T-helper 1 cell treated with Interleukin-12 subunit alpha and Interleukin-12 subunit beta and Interleukin-4 antibody, amounts not matched to agents 30 μg/mL and 1 μg/mL, for 36 hours (primary cell): ENCODE results near the gene ATXN1.

Source experiments
- H3K27ac Mint-ChIP-seq: one replicate; pipeline ENCODE4 v1.8.0; 2021; ENCODE audit warnings: mild to moderate bottlenecking, mixed read lengths
- H3K27me3 Mint-ChIP-seq: one replicate; pipeline ENCODE4 v1.8.0; 2021; ENCODE audit warnings: low read depth, mixed read lengths
- H3K36me3 Mint-ChIP-seq: one replicate; pipeline ENCODE4 v1.8.0; 2021; ENCODE audit warnings: low read depth, mixed read lengths
- H3K4me1 Mint-ChIP-seq: one replicate; pipeline ENCODE4 v1.8.0; 2021; ENCODE audit warnings: low read depth, mixed read lengths
- H3K4me3 Mint-ChIP-seq: one replicate; pipeline ENCODE4 v1.8.0; 2021; ENCODE audit warnings: mild to moderate bottlenecking, moderate library complexity, mixed read lengths
- H3K9me3 Mint-ChIP-seq: one replicate; pipeline ENCODE4 v1.8.0; 2021; ENCODE audit warnings: mixed read lengths

The ATXN1 gene

GRCh38 chr6:16519265-16520242 lies 241.7 kb downstream of the ATXN1 start:
- Mint-ChIP-seq H3K27ac (no peak overlapping the region), H3K4me1 (peaks cover 32% of the 10 kb centered on the region), H3K27me3 (no peaks in the 10 kb centered on the region), H3K36me3 (peaks cover 35% of the 10 kb centered on the region), H3K9me3 (no peaks in the 10 kb centered on the region), H3K4me3 (no peak overlapping the region)

DNA sequence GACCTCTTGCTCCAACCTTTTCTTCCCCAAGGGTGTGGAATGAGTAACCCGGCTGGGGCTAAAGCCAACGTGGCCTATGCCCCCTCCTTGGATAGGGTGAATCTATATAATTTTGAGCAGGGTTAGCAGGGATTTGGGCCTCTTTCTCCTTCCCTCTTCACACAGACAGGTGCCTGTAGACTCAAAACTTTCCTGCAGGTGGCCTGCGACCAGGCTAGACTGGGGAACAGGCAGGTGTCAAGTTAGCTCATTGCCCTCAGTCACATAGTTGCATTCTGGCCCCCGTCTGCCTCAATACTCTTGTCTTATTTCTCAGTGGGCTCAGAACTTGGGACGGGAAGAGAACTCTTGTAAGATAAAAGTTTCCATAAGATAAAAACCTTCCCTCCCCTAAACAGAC lies 243.0 kb downstream of the ATXN1 start:
- no peak overlapping the region for H3K4me3 Mint-ChIP-seq
- H3K36me3 Mint-ChIP-seq: peaks cover 39% of the 10 kb centered on the region
- peaks cover 38% of the 10 kb centered on the region for H3K4me1 Mint-ChIP-seq
- no peaks in the 10 kb centered on the region for H3K27me3 Mint-ChIP-seq
- no peaks in the 10 kb centered on the region for H3K9me3 Mint-ChIP-seq
- no peak overlapping the region for H3K27ac Mint-ChIP-seq

- Mint-ChIP-seq H3K36me3 (peaks cover 35% of the 10 kb centered on the region), H3K4me3 (peak overlapping the region; percentile 37), H3K27me3 (no peaks in the 10 kb centered on the region), H3K27ac (peak overlapping the region; percentile 76), H3K4me1 (peaks cover 65% of the 10 kb centered on the region), H3K9me3 (no peaks in the 10 kb centered on the region)
These were observed 247.0 kb downstream of the ATXN1 start for GRCh38 chr6:16514249-16514648.

- H3K27ac Mint-ChIP-seq: peak overlapping the region; percentile 62
- peaks cover 56% of the 10 kb centered on the region for H3K4me1 Mint-ChIP-seq
- no peaks in the 10 kb centered on the region for H3K27me3 Mint-ChIP-seq
- peak overlapping the region; percentile 19 for H3K4me3 Mint-ChIP-seq
- H3K36me3 Mint-ChIP-seq: peaks cover 32% of the 10 kb centered on the region
- H3K9me3 Mint-ChIP-seq: no peaks in the 10 kb centered on the region
These were observed 248.5 kb downstream of the ATXN1 start for GRCh38 chr6:16512544-16513290.

- Mint-ChIP-seq H3K36me3 (peaks cover 32% of the 10 kb centered on the region), H3K4me3 (no peak overlapping the region), H3K9me3 (no peaks in the 10 kb centered on the region), H3K27ac (peak overlapping the region; percentile 76), H3K27me3 (no peaks in the 10 kb centered on the region), H3K4me1 (peaks cover 52% of the 10 kb centered on the region)
These were observed 249.4 kb downstream of the ATXN1 start for GRCh38 chr6:16511723-16512489.

DNA sequence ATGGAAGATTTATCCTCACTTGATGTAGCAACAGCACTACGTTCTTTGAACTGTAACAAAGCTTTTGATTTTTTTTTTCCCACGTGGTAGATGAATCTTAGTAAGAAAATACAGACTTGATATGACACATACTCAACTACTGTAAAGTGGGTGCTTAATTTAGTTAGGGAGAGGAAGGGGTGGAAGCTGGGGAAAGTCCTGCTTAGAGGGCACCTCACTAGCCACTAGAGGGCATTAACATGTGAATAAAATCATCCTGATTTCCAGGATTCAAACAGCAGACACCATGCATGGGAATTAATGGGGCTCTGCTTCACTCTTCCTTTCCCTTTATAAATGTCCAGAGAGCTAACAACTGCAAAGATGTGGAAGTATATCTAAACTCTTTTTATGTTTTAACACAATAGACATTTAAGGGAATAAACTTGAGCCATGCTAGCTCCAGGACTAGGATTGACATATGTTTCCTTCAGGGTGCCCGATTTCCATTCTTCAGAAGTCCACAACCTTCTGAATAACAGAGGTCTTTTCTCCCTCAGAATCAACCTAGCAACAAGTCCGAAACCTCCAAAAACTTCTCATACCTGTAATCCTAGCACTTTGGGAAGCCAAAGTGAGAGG lies 250.1 kb downstream of the ATXN1 start:
- no peak overlapping the region for H3K4me3 Mint-ChIP-seq

DNA sequence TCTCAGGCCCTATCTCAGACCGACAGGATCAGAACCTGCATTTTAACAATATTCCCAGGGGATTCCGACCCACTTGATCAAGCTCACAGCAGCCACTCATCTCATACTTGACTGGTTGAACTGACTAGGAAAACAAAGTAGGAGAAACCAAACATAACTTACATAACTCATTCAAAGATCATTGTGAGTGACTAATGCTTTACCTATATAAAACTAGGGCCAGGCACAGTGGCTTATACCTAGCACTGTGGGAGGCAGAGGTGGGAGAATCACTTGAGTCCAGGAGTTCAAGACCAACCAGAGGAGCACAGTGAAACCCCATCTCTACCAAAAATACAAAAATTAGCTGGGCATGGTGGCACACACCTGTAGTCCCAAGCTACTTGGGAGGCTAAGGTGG lies 251.0 kb downstream of the ATXN1 start:
- Mint-ChIP-seq H3K27ac (no peak overlapping the region), H3K4me1 (peaks cover 61% of the 10 kb centered on the region), H3K27me3 (no peaks in the 10 kb centered on the region), H3K9me3 (no peaks in the 10 kb centered on the region), H3K4me3 (no peak overlapping the region), H3K36me3 (peaks cover 31% of the 10 kb centered on the region)

More for the DNA sequence above, 250.1 kb downstream of the ATXN1 start:
- no peaks in the 10 kb centered on the region for H3K27me3 Mint-ChIP-seq
- peaks cover 34% of the 10 kb centered on the region for H3K36me3 Mint-ChIP-seq
- peaks cover 55% of the 10 kb centered on the region for H3K4me1 Mint-ChIP-seq
- H3K9me3 Mint-ChIP-seq: no peaks in the 10 kb centered on the region
- H3K27ac Mint-ChIP-seq: peak overlapping the region; percentile 42

DNA sequence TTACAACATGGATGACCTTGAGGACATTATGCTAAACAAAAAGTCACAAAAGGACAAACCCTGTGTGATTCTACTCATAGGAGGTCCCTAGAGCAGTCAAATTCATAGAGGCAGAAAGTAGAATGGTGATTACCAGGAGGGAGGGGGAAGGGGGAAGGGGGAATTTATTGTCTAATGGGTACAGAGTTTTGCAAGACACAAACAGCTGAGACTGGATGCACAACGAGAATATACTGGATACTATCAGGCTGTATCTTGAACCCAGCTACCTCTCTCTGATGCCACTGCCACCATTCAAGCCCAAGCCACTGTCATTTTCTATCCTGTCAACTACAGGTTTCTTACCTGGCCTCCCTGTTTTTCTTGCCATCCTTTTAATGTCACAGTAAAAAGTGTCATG lies 252.3 kb downstream of the ATXN1 start:
- Mint-ChIP-seq H3K36me3 (peaks cover 26% of the 10 kb centered on the region), H3K27me3 (no peaks in the 10 kb centered on the region), H3K27ac (no peak overlapping the region), H3K9me3 (no peaks in the 10 kb centered on the region), H3K4me1 (peaks cover 63% of the 10 kb centered on the region), H3K4me3 (no peak overlapping the region)

DNA sequence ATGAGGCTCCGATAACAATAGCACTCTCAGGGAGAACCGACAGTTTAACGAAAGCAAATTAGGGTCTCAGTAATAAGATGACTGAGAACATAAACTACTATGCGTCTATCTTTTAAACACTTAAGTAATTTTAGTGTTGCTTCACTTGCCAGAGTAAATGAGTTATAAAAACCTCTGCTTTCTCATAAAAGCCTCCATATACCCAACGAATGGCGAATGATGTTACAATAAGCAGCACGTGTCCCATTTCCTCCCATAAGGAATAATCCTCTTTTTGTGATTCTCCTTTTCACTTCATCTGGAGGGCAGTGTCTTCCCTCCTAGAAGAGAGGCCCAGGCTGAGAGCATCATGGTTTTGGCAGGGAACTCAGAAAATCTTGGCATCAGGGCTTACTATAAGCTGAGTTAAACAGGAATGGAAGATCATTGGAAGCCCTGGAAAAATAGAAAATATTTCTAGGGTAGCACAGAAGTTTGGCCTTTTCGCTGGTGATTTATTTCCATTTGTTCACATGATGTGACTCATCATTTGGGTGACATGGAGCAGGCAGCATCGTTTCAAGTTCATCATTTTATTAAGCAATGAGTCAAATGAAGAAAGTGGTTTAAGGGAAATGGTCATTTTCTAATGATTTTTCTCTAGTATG lies 255.4 kb downstream of the ATXN1 start:
- no peak overlapping the region for H3K4me3 Mint-ChIP-seq
- no peaks in the 10 kb centered on the region for H3K27me3 Mint-ChIP-seq
- peaks cover 43% of the 10 kb centered on the region for H3K4me1 Mint-ChIP-seq
- H3K9me3 Mint-ChIP-seq: no peaks in the 10 kb centered on the region
- peaks cover 24% of the 10 kb centered on the region for H3K36me3 Mint-ChIP-seq
- H3K27ac Mint-ChIP-seq: no peak overlapping the region

DNA sequence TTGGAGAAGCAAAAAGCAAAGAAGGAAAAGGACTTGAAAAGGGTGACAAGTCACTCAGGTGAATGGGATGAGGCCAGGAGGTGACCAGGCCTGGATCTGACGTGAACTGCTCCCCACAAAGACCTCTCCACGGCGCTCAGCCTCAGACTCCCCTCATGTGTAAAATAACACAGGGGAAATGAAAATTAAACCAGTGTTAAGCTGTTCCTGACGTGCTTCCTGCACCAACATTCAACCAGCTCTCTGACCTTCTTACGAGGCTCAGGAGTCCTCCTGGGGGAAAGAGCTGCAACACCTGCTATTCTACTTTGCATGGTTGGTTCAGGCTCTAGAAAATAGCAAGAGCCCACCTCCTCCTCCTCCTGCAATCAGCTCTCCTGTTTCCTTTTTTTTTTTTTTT lies 256.7 kb downstream of the ATXN1 start:
- Mint-ChIP-seq H3K27me3 (no peaks in the 10 kb centered on the region), H3K36me3 (peaks cover 19% of the 10 kb centered on the region), H3K4me1 (peaks cover 37% of the 10 kb centered on the region), H3K9me3 (no peaks in the 10 kb centered on the region), H3K4me3 (no peak overlapping the region), H3K27ac (no peak overlapping the region)

GRCh38 chr6:16503970-16504415 lies 257.3 kb downstream of the ATXN1 start:
- no peaks in the 10 kb centered on the region for H3K27me3 Mint-ChIP-seq
- peak overlapping the region; percentile 28 for H3K4me3 Mint-ChIP-seq
- peak overlapping the region; percentile 31 for H3K27ac Mint-ChIP-seq
- peaks cover 19% of the 10 kb centered on the region for H3K36me3 Mint-ChIP-seq
- peaks cover 38% of the 10 kb centered on the region for H3K4me1 Mint-ChIP-seq
- H3K9me3 Mint-ChIP-seq: peaks cover under 1% of the 10 kb centered on the region

GRCh38 chr6:16503241-16503775 lies 258.0 kb downstream of the ATXN1 start:
- Mint-ChIP-seq H3K36me3 (peaks cover 23% of the 10 kb centered on the region), H3K9me3 (peaks cover 4% of the 10 kb centered on the region), H3K4me1 (peaks cover 39% of the 10 kb centered on the region), H3K27ac (no peak overlapping the region), H3K4me3 (no peak overlapping the region), H3K27me3 (no peaks in the 10 kb centered on the region)

DNA sequence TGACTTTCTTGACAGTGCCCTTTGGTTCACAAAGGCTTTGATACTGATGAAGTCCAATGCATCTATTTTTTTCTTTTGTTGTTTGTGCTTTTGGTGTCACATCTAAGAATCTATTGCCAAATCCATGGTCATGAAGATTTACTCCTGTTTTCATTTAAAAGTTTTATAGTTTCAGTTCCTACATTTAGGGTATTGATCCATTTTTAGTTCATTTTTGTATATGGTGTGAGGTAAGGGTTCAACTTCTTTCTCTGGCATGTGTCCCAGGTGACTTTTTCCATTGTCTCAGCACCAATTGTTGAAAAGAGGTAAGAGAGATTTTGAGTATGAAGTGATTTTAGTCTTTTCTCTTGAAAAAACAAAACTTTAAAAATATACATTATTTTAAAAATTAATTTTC lies 262.3 kb downstream of the ATXN1 start:
- no peak overlapping the region for H3K27ac Mint-ChIP-seq
- no peaks in the 10 kb centered on the region for H3K27me3 Mint-ChIP-seq
- peaks cover 32% of the 10 kb centered on the region for H3K36me3 Mint-ChIP-seq
- H3K9me3 Mint-ChIP-seq: peaks cover 4% of the 10 kb centered on the region
- peaks cover 43% of the 10 kb centered on the region for H3K4me1 Mint-ChIP-seq
- no peak overlapping the region for H3K4me3 Mint-ChIP-seq
